NOMO-1 treated with DMSO at 0.1 percent for 48 hours (cell line): Measurements from ENCODE around the gene SLC1A4.

ENCODE experiments used
- DNase-seq: peaks from one replicate; lab custom pipeline; 2025; ENCODE audit not compliant: unreplicated experiment; lab: John Stamatoyannopoulos, UW

Gene SLC1A4

DNA sequence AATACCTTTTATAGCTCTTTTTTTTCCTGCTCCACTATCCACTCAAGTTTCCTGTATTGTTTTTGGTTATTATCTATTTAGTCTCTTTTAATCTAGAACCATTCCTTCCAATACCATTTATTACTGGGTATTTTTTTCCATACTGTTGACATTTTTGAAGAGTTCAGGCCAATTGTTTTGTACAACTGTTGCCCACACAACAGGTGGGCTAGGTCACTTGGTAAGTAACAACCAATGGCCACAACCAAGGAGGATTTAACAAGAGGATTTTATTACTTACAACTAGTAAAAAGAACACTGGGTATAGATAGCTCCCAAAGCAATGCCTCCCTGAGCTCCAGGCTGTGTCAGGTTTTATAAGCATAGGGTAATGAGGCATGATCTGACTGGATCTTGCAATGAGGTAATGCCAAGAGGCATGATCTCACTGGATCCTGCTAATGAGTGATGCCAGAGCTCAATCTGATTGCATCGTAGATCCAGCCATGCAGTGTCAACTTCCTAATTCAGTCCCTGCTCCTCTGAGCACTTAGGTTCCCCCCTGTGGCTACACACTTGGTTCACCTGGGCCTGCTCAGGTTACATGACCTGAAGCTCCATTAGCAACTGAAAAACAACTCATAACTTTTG lies 59.9 kb downstream of the SLC1A4 start:
- no peak for DNase-seq

DNA sequence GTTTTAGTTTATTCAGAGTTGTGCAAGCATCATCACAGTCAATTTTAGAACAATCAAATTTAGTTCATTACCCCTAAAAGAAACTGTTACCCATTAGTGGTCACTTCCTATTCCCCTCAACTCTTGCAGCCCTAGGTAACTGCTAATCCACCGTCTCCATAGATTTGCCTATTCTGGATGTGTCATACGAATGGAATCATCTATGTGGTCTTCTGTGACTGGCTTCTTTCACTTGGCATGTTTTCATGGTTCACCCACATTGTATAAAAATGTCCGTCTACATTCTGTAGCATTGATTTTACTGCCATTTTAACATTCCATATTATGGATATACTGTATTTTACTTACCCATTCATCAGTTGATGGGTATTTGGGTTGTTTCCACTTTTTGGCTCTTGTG lies 61.7 kb downstream of the SLC1A4 start:
- no peak for DNase-seq

DNA sequence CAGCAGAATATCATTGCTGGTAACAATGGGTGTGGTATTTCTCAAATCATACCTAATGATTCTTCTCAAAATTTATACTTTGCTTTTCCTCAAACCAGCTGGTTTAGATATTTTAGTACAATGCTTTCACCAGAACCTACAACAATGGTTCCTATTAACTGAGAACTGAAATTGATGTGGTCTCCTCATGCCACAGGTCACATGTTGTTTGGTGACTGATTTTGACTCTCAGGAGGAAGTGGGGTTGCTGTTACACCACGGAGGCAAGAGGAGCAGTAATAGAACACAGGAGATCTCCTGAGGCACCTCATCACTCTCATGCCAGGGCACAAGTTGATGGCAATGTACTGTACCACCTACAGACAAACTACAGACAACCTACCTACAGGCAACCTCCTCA lies 64.0 kb downstream of the SLC1A4 start:
- DNase-seq, result peak; percentile 93

DNA sequence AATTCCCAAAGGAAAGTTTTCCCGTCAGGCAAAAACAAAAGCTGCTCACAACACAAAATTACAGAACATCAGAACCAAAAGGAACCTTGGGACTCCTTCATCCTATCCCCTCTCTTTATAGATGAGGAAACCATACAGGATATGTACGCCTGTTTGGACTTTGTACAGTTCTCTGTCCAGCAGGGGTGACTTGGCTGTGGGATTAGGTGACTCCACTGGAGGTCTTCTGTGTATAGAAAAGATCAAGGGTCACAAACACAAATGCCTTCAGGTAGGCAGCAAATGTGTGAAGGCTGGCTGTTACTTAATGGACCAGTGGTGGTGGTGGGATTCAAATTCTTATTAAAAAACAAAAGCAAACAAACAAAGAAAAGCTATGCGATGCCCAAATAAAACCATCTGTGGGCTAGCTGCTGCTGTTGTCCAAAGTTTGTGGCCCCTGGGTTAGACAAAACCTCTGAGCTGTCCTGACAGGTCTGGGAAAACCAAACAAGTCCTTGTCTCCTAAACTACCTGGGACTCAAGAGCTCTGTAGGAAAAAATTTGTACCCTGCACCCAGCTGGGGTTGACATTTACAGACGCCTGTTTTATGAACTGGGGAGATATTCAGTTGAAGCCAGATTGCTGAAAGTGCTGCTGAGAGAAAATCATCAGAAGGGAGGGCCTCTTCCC lies 65.7 kb downstream of the SLC1A4 start:
- DNase-seq, result peak; percentile 43

DNA sequence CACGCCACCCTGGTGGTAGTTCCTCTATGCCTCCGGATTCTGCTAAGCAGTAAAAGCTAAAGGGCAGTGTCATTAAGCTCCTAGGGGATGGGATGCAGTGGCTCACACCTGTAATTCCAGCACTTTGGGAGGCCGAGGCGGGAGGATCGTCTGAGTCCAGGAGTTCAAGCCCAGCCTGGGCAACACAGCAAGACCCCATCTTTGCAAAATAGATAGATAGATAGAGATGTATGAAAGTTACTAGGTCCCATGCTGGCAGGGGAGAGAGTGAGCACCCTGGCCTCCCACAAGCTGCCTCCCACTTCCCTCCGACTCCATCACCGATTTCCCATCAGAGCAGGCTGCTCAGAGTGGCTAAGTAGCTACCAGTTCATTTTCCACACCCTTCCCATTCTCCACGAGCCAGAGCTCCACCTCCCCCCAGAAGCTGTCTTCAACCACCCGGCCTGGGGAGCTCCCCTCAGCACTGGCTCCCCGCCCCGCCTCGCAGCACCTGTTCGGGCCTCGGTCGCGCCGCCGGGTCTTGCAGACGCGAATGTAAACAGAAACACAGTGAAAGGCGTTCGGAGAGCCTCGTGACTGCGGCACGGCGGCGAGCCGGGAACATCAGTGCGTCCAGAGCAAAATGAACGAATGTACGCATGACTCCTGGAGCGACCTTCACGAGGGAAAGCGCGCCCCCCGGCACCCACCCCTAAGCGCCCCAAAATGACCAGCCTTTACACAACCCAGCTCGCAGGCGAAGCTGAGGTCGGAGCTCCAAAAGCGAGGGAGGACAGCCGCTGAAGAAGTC lies 66.4 kb downstream of the SLC1A4 start:
- DNase-seq, result no peak

DNA sequence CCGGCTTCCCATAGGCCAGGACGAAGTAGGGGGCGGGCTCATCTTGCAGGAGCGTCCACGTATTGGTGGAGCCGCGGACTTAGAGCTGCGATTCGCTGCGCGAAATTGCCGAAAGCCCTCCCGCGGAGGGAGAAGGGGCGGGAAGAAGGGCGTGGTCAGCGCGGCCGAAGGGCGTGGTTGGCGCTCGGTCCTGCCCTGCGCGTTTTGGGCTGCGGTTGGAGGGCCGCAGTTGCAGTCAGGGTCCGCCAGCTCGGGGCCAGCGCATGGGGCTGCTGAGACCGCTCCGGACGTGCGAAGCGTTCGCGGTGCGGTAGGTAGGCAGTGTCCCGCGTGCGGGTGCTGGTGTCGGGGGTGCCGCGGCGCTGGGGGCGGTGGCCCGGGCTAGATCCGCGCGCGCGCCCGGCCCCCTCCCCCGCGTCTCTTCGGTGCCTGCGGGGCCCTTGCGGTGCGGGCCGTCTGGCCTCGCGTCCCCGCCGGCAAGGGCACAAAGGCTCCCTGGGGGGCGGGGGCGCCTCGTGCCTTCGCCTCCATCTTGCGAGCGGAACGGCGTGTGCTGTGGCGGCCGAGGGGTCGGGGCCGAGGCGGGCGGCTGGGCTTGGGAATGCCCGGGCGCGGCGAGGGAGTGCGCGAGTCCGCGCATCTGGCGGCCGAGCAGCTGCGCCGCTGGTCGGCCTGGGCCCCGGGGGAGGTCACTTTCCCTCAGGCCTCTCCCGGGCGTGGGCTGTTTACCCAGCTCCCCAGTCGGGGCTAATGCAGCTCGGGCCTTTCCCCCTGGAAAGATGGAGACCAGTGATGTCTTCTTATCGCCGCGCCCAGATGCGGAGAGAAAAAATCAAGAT lies 67.2 kb downstream of the SLC1A4 start, which contains the start of gene CEP68:
Gene CEP68, plus strand, starts transcription at position 202 of the 839 bp plus-strand sequence. CDS start 13,029 bp downstream, outside the sequence.
- DNase-seq, result peak; percentile 96

DNA sequence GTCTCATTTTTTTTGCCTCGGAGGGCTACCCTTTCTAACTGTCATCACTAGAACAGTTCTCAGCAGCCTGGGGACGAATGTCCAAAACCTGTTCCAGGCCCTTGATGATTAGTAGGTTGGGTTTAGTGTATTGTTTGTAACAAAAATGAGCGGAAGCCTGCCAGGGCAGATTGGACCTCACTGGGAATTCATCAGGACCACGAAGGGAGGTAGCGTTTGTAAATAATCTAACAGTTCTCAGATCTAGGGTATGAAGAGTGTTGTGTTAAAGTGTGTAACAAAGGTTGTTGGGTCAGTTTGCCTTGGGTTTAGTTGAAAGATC lies 67.8 kb downstream of the SLC1A4 start:
- DNase-seq, result no peak

DNA sequence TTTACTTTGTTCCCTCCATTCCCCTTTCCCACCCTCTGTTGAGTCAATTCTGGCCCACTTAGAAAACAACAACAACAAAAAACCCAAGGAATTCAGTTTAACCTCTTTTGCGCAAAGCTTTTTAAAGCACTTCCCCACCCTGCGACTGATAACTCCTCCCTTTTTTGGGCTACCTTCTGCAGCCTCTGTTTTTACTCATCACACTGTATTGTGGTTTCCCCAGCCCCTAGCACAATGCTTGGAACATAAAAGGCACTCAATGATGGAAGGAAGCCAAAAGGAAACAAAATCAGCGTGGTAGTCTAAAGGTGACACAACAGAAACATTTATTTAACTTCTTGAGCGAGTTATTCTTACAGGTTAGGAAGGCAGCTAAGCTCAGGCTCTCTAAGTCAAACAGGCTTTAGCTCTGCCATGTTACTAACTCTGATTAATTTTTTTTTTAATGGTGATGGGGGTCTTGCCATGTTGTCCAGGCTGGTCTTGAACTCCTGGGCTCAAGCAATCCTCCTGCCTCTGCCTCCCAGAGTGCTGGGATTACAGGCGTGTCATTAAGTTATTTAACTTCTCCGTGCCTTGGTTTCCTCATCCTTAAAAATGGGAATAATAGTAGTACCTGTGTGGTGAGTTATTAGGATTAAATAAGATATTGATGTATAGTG lies 68.3 kb downstream of the SLC1A4 start:
- peak; percentile 70 for DNase-seq

DNA sequence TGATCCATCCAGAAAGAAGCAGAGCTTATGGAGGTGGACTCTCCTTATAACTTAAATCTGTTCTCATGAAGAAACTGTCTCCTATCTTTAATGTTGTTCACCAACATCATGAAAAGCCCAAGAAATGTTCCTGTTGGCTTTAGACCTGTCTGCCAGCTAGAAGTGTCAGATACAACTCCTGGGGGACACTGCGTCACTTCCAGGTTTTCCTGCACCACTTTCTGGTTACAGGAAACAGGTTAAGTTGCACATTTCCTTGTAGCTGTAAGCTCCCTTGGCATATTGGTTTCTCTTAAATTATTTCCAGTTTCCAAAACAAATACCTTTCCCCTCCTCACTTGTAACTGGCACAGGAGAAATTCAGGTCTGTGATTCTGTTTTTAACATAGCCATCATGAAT lies 69.9 kb downstream of the SLC1A4 start:
- DNase-seq, result no peak

DNA sequence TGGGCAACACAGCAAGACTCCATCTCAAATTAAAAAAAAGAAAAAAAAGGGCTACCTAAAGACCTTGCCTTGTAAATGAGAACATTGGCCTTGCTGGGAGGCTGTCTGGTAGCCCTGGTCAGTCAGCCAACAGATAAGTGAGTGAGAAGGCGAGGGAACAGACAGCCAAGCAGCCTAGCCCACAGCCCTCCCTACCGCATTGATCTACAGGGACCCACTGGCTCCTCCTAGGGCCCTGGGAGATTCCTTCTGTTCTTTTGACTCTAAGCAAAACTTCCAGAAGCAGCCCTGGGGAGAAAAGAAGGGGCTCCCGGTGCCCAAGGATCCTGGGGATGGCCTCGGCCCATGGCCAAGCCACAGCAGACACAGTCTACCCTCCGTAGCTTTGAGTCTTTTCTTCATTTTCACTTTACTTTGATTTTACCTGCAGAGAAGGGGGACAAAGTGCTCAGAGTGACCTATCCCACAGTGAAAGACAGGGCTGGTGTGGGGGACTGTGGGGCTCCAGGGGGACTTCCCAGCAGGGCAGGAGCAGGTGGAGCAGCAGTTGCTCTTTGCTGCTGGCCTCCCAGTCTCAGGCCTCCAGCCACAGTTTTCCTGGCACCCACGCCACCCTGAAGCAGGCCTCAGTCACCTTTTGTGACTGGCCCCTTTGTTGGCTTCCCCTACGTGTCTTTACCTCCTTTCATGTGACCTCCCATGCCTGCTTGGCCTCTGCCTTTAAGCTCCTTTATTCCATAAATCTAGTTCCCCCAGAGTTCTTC lies 72.1 kb downstream of the SLC1A4 start:
- DNase-seq, result no peak

DNA sequence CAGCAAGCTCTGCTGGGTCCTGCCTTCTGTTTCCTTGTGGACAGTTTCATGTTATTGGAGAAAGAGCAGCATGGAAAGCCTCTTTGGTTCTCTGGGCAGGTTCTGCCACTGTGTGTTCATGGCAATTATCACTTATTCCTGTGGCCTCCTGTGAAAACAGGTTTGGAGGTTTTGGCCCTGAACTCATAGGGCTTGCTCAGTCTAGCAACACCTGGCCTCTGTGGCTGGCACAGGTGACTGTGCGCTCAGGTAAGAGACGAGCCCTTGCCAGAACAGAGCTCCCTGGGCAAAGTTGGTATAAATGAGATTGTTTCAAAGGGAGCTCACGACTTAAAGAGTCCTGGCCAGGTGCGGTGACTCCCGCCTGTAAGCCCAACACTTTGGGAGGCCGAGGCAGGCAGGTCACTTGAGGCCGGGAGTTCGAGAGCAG lies 72.7 kb downstream of the SLC1A4 start:
- DNase-seq, result no peak

DNA sequence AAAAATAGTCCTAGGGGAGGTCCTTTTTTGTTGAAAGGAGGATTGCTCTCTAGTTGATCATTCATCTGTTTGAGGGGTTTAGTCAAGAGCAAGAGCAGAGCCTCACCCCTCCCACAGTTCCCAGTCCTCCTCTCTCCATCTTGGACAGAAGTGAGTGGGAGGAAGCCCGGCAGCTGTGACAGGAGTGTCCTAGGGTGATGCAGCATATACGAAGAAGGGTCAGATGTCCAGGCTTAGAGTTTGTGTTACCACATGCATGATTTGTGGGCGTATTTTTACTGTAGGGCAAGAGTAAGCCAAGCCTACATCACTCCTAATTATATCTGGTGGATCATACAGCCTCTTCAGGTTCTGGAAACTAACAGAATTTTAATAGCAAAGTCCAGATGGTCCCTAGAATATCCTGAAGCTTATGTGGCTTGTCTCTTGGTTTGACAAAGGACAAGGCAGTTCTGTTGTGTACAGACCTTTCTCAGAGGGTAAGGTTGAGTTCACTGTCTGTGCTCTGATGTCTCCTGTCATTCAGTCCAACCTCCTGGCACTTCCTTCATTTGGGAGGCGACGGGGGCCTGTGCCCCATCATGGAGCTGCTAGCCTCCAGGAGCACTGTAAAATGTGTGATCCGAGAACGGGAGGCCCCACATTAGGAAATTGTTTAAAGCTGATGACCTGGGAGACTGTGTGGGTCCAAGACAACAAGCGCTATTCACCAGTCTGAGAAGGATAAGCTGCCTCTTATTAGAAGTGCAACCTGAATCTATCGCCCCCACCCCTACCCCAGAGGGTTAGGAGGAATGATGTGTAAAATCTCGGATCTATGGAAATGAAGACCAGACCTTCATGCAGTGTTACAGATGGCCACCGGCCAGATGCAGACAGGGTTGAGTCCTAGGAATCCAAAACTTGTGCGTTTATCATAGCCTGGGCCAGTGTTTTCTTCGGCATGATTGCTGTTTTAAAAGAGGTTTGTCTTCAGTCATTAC lies 73.9 kb downstream of the SLC1A4 start:
- DNase-seq, result no peak

DNA sequence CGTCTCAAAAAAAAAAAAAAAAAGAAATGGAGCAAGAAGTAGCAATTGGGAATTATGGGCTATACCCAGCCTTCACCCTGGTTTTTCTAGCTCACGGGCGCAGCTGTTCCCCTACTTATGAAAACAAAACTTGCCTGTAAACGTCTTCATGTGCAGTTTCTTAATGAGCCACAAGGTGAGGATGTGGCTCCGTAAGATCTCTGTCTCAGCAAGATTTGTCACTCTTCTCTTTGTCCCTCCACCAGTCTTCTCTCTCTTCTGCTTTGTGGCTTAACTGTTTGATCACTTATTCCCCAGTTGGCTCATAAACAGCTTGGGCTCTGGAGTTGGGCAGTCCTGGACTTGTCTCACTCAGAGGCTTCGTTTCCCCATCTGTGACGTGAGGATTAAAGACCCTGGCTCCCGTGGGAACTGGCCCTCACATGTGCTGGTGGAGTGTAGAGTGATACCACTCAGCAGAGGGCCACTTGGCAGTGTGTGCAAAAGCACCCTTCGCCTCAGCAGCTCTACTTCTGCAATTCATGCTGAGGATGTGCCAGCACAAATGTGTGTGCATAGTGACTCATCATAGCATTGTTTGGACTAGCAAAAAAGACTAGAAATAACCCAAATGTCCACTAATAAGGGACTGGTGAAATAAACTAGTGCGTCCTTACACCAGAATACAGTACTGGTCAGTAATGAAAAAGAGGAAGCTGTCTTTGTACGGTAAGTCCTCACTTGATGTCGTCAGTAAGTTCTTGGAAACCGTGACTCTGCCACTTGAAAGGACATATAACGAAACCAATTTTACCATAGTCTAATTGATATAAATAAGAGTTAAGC lies 75.7 kb downstream of the SLC1A4 start:
- DNase-seq, result peak; percentile 95

DNA sequence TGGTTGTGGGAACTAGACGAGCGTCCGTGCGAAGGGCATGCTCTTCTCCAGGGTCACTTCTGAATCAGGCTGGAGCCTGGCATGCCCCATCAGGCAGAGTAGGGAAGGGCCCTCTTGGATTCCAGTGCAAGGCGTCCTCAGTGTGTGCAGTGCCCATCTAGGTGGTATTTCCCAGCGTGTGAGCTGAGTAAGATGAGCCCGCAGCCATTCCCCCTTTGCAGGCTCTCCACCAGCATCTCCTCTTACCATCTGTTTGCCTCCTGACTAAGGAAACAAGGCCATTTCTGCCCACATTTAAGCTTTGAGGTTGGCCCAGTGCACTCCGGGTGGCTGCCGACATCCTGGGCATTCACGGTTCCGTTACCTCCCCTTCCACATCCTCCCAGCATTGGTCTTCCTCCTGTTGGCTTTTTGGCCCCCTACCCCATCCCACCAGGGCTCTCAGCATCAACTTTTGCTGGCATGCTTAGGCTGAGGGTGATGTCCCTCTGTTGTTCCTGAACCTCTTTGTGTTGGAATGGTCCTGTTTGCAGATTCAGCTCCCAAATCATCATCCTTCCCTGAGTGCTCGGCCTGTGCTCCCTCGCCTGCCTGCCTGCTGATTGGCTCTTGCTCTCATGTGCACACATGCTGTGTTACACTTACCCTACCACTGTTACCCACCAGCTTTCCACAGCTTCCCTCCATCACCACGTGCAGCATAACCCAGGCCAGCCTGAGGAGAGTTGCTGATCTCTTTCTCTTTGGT lies 78.8 kb downstream of the SLC1A4 start:
- DNase-seq, result no peak

DNA sequence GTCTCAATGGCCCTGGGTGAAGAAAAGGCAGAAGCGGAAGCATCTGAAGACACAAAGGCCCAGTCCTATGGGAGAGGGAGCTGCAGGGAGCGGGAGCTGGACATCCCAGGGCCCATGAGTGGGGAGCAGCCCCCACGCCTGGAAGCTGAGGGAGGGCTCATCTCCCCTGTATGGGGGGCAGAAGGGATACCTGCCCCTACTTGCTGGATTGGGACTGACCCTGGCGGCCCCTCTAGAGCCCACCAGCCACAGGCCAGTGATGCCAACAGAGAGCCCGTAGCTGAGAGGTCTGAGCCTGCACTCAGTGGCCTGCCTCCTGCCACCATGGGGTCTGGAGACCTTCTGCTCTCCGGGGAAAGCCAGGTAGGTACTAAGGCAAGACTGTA lies 80.2 kb downstream of the SLC1A4 start:
- DNase-seq, result no peak

DNA sequence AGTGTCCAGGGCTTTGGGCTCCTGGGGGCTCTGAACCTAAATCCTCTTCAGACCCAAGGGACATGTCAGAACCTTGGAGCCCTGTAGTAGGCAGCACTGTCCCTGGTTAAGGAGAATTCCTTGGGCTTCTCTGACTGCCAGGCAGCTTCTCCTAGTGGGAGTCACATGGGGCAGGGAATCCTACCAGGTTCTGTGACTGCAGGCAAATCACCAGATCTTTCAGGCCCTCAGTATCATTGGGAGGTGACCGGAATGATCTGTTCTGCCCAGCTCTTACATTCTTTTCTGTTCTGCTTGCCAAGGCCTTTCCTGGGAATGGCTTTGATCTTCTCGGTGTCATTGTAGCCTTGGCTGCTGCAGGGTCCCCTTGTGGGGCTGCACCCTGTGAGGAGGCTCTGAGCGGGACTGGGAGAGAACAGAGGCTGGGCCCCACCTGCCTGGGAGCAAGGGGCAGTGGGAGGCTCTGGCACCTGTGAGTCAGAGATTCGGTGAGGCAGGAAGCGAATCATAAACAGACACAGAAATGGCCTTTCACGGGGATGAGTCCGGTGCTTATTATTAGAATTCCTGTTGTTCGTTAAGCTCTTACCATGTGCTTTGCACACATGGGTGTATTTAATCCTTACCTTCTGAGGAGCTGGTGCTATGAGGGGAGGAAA lies 81.1 kb downstream of the SLC1A4 start:
- no peak for DNase-seq

DNA sequence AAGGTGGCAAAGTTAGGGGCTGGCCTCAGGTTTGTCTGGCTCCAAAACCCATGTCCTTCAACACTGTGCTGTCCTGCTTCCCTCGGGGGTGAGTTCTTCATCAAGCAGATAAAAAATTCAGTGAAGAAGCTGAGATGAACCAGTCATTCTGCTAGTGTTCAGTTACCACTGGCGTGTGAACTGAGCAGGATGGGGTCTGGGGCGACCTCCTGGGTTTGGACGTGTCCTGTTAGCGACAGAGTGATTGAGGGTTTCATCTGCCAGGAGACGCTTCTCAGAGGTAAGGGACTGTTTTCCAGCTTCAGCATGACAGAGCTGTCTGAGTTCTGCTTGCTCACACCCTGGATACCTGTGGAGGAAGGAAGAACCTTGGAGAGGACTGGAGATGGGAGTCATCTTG lies 81.7 kb downstream of the SLC1A4 start:
- DNase-seq, result no peak
